Ovary (tissue), 9 donors: ENCODE results near the gene SEC61B. TPM values are rescaled to one million over a fixed set of nuclear protein-coding genes. Genes with fewer than 3 reads are reported as not detected.

Experiments used
- DNase-seq, 5 donors: peaks; one replicate each; pipeline ENCODE4 v3.0.0-alpha.2; 2019 to 2020
- H3K27ac ChIP-seq, 2 donors: fragments of 200-600 bp; one replicate each; pipeline versions ENCODE4 v1.5.1 to v1.8.0; 2019 to 2022
- H3K27me3 ChIP-seq: fragments of 200-600 bp; one replicate; pipeline ENCODE4 v1.8.0; 2022
- H3K36me3 ChIP-seq: fragments of 200-600 bp; sonication (generic); one replicate; pipeline ENCODE4 v1.5.1; 2019
- H3K4me1 ChIP-seq: one replicate; pipeline ENCODE4 v1.8.1; 2013; ENCODE audit warnings: mild to moderate bottlenecking, moderate library complexity; ENCODE audit not compliant: insufficient read depth
- H3K4me3 ChIP-seq: fragments of 200-600 bp; sonication (generic); one replicate; pipeline ENCODE4 v1.5.1; 2017
- H3K9me3 ChIP-seq, 2 donors: fragments of 200-600 bp in 1 of 2; sonication (generic) in 1 of 2; one replicate each; pipeline versions ENCODE4 v1.5.1 to v1.8.1; 2013 to 2019; ENCODE audit warnings: mild to moderate bottlenecking in 1 of 2, moderate library complexity in 1 of 2
- EP300 ChIP-seq: sonication (generic); formaldehyde crosslinking; IDR thresholded peaks from one replicate; pipeline ENCODE4 v1.6.1; 2017; ENCODE audit warnings: antibody characterized with exemption
- POLR2A ChIP-seq: fragments of 450-650 bp; IDR thresholded peaks from one replicate; pipeline ENCODE4 v1.6.1; 2017; ENCODE audit warnings: antibody characterized with exemption, mild to moderate bottlenecking, moderate library complexity
- WGBS, 3 donors: extraction: QIAGEN DNeasy Blood & Tissue Kit in 1 of 3; methylation state at CpG; one replicate each; pipeline versions ENCODE4 v1.1.5 to v1.1.7; 2013 to 2017; 5-methylcytosine and 5-hydroxymethylcytosine counted together
- intact Hi-C, 4 donors: fragments of 100-400 bp; cut with DNase I; formaldehyde crosslinking; loops; one replicate each; pipeline versions ENCODE4 v1.11.0 to v1.15.1; 2022 to 2023
- polyA plus RNA-seq, 2 donors: library from polyadenylated mRNA; stranded (reverse); fragments of 200-250 nt in 1 of 2; fragments of 350-450 nt in 1 of 2; fragmentation: Illumina TruSeq in 1 of 2; extraction: RNeasy Lipid Tissue Mini Kit (QIAGEN cat#74804) in 1 of 2; gene quantifications; one replicate each; pipeline ENCODE4 v1.2.3, GENCODE V29; 2013 to 2014
- total RNA-seq, 7 donors: library from RNA; depleted of rRNA in 2 of 7; stranded (reverse); fragments of >200 nt in 2 of 7; fragmentation: NEBNext Ultra II Directional in 3 of 7; extraction: Animal tissue kit (Norgen Biotek cat#: 25700) in 3 of 7; gene quantifications; one replicate each; pipeline versions ENCODE4 v1.1.0 to v1.2.4, GENCODE V29; 2016 to 2023
- TF ChIP-seq, protein P1 (sequence below), 3 donors: fragments of 450-650 bp in 2 of 3; fragments of 200-600 bp in 1 of 3; IDR thresholded peaks; one replicate each; pipeline versions ENCODE4 v1.5.1 to v1.8.0; 2016 to 2022; ENCODE audit warnings: antibody characterized with exemption in 3 of 3, mild to moderate bottlenecking in 1 of 3
- donor health status: DM: no; HTN: no; CAD: no; lungs with moderate emphysema.
- donor health status: DM: no; HTN: no; CAD: no.
- donor health status: Bipolar disorder and iron deficiency.
- donor health status: DM: yes; HTN: yes; CAD: no.
- donor health status: DM: no; HTN: no; CAD: no.
- donor health status: DM: yes; HTN: yes; CAD: no.

The SEC61B gene
- total and polyA plus RNA-seq, 9 donors, result 80.1 to 196 (median 130) TPM

DNA sequence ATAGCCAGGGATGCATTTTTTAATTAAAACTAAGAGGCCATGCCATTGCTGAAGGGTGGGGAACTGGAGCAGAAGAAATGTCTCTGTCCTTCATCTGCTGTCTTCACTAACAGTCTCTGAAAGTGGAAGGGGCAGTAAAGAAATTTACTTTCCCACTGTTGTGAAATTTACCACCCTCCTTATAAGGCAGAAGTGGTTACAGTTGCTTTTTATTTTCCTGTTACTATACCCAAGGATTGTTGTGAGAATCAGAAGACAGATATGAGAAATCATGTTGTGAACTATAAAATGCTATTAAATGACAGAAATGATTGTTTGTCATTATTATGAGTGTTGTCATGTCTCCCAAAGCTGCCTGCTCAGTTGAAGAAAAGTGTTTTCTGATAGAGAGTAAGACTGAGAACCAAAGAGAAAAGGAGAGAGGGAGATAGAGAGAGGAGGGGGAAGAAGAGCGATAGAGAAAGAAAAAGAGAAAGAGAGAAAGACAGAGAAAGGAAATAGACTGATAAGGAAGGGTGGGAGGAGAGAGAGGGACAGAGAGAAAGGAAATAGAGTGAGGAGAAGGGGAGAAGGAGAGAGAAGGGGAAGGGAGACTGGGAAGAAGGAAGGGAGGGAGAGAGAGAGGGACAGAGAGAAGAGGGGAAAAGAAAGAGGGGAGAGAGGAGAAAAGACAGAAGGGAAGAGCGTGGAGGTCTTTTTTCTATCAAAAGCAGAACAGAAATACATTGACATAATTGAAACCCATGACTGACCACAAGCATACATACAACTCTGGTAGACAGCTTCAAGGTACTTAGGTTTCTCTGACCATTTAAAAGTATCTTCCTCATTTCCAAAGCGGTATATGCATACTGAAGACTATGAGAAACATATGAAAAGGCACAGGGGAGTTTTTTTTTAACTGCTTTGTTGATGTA is 22.5 kb downstream of the SEC61B start:
- Histone ChIP-seq H3K4me1 (no peaks in the 10 kb centered on the region), H3K27ac (no peak overlapping the region), H3K4me3 (no peak overlapping the region), H3K27me3 (no peaks in the 10 kb centered on the region), H3K36me3 (no peaks in the 10 kb centered on the region), H3K9me3 (no peaks in the 10 kb centered on the region)
- no peak for DNase-seq
- intact Hi-C loops, result no loop called here
- WGBS, 3 donors, result 62 to 69% (median 63%) methylated on average over 3 of the region's 3 CpGs
- no peak for TF ChIP-seq EP300
- no peak for TF ChIP-seq POLR2A
- TF ChIP-seq, protein P1, sequence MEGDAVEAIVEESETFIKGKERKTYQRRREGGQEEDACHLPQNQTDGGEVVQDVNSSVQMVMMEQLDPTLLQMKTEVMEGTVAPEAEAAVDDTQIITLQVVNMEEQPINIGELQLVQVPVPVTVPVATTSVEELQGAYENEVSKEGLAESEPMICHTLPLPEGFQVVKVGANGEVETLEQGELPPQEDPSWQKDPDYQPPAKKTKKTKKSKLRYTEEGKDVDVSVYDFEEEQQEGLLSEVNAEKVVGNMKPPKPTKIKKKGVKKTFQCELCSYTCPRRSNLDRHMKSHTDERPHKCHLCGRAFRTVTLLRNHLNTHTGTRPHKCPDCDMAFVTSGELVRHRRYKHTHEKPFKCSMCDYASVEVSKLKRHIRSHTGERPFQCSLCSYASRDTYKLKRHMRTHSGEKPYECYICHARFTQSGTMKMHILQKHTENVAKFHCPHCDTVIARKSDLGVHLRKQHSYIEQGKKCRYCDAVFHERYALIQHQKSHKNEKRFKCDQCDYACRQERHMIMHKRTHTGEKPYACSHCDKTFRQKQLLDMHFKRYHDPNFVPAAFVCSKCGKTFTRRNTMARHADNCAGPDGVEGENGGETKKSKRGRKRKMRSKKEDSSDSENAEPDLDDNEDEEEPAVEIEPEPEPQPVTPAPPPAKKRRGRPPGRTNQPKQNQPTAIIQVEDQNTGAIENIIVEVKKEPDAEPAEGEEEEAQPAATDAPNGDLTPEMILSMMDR (IDR thresholded peaks at IDR 0.05), result no peak

DNA sequence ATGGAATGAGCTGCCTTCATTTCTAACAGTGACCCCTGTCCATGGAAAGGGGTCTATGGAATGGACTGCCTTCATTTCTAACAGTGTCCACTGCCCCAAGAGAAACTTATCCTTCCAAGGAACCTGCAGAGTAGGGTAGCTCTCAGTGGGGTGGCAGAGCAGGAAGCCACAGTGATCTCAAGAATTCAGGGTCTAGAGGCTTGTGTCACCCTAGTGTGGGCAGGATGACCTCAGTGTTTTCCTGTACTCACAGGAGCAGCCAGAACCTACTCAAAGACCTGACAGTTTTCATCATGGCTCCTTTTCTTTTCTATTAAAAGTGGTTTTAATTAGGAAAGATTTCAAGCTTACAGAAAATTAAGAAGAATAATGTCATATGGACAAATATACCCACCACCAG is 27.5 kb downstream of the SEC61B start:
- H3K36me3 ChIP-seq, result no peaks in the 10 kb centered on the region
- H3K9me3 ChIP-seq, result no peaks in the 10 kb centered on the region
- TF ChIP-seq, protein P1 (IDR thresholded peaks at IDR 0.05), result no peak
- TF ChIP-seq POLR2A, result no peak
- TF ChIP-seq EP300, result no peak
- no peak overlapping the region for H3K4me3 ChIP-seq
- DNase-seq, result no peak
- H3K4me1 ChIP-seq, result no peaks in the 10 kb centered on the region
- H3K27me3 ChIP-seq, result no peaks in the 10 kb centered on the region
- H3K27ac ChIP-seq, result no peak overlapping the region
- intact Hi-C loops, result no loop called here

DNA sequence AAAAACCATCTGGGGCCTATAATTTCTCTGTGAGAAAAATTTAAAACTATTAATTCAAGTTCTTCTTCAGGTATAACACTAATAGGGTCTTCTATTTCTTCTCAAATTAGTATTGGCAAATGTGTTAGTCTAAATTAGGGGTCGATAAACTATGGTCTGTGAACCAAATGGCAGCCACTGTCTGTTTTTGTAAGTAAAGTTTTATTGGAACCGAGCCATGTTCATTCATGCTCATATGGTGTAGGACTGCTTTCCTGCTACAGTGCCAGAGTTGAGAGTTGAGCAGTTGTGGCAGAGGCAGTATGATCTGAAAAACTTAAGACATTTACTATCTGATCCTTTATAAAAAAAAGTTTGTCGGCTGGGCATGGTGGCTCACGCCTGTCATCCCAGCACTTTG is 29.1 kb downstream of the SEC61B start:
- 90 to 95% (median 93%) methylated on average over 4 of the region's 4 CpGs for WGBS, 3 donors
- DNase-seq, result no peak
- Histone ChIP-seq H3K4me3 (no peak overlapping the region), H3K36me3 (no peaks in the 10 kb centered on the region), H3K27me3 (no peaks in the 10 kb centered on the region), H3K27ac (no peak overlapping the region), H3K9me3 (no peaks in the 10 kb centered on the region), H3K4me1 (no peaks in the 10 kb centered on the region)
- intact Hi-C loops, result no loop called here
- TF ChIP-seq POLR2A, result no peak
- TF ChIP-seq, protein P1 (IDR thresholded peaks at IDR 0.05), result no peak
- TF ChIP-seq EP300, result no peak

DNA sequence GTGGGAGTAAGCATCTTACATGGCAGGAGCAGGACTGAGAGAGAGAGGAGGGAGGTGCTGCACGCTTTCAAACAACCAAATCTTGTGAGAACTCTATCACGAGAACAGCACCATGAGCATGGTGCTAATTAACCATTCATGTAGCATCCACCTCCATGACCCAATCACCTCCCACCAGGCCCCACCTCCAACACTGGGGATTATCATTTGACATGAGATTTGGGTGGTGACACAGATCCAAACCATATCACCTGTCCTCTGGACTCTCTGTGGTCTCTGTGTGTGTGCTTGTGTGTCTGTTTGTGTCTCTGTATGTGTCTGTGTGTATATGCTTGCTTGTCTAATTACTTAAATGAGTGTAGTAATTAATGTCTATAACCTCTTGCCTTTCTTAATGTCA is 31.1 kb downstream of the SEC61B start:
- no peaks in the 10 kb centered on the region for H3K27me3 ChIP-seq
- no peaks in the 10 kb centered on the region for H3K9me3 ChIP-seq
- WGBS, 3 donors, result 88 to 93% (median 91%) methylated on average over 2 of the region's 2 CpGs
- no peak for DNase-seq
- no peak overlapping the region for H3K27ac ChIP-seq
- H3K4me1 ChIP-seq, result no peaks in the 10 kb centered on the region
- TF ChIP-seq POLR2A, result no peak
- TF ChIP-seq, protein P1 (IDR thresholded peaks at IDR 0.05), result no peak
- TF ChIP-seq EP300, result no peak
- intact Hi-C loops, result no loop called here
- no peaks in the 10 kb centered on the region for H3K36me3 ChIP-seq
- no peak overlapping the region for H3K4me3 ChIP-seq
